HG03575 (cell line): Measurements from ENCODE around the gene MFN2.
"Not testable (repeated sequence)": the region's sequence is repeated elsewhere in the genome, so short reads cannot be mapped to it uniquely, and the experiment has no call there.

Source experiments
- ATAC-seq: cut with Tn5 transposase; IDR thresholded peaks from one replicate; pipeline ENCODE4 v1.9.1; 2021; ENCODE audit not compliant: unreplicated experiment, insufficient number of reproducible peaks, low FRiP score; ENCODE audit errors: extremely low read depth

Gene MFN2

DNA sequence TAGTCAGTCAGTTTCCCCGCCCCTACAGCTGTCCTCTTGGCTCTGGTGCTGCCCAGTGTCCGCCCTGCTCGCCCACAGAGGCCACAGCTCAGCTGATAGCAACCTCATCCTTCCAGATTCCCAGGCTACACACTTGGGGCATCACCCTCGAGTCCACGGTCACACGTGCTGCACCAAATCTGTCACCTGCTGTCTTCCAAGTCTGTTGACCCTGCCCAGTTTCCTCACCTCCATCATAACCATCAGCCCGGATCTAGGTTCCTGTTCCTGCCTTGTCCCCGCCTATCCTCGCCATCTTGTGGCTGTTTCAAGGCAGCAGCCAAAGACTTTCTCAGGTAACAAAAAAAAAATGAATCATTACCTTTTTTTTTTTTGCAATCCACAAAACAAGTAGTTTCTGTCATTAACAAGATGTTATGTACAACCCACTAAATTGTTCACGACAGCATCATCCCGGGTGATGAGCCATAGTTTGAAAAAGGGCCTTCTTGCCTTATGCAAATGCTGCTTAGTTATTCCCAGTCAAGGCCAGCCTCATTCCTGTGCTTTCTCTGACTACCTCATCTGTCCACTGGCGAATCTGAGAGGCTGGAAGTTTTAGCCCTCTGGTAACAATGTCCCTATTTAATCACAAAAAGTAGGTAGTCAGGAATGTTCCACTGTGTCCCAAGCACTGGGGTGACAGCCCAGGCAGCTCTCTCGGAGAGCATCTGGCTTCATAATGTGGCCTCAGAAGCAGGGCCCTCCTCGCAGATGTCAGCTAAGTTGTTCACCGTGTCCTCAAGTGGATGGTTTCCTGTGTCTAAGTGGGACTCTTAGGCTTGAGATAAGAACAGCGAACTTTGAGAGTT is 34.1 kb downstream of the MFN2 start:
- ATAC-seq: no peak

DNA sequence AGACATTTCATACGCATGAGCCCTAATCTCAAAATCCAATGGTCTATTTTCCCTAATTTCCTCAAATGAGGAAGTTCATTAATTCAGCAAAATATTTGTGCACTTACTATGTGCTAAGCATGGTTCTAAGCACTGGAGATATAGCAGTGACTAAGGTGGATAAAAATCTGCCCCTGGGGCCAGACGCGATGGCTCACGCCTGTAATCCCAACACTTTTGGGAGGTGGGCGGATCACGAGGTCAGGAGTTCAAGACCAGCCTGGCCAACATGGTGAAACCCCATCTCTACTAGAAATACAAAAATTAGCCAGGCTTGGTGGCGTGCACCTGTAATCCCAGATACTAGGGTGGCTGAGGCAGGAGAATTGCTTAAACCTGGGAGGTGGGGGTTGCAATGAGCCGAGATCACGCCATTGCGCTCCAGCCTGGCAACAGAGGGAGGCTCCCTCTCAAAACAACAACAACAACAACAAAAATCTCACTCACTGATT is 34.8 kb downstream of the MFN2 start:
- ATAC-seq: no peak

DNA sequence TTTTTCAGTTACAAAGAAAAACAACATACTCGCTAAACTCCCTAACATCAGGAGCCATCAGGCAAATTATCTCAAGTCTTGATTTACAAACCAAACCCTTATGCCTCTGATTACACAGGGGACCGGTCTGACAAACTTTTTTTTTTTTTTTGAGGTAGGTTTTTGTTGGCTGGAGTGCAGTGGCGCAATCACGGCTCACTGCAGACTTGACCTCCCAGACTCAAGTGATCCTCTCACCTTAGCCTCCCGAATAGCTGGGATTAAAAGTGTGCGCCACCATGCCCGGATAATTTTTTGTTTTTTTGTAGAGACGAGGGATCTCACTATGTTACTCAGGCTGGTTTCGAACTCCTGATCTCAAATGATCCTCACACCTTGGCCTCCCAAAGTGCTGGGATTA is 35.3 kb downstream of the MFN2 start:
- ATAC-seq: no peak

DNA sequence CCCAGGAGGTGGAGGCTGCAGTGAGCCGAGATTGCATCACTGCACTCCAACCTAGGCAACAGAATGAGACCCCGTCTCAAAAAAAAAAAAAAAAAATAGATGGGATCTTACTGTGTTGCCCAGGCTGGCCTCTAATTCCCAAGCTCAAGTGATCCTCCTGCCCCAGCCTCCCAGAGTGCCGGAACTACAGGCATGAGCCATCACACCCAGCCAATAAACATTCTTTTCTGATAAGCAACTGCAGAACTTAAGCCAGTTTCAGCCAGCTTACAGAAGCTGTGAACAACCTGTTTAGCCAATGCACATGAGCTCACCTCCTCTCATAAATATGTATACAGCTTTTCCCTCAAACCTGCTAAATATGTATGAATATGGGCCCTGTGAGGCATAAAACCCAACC is 35.9 kb downstream of the MFN2 start:
- ATAC-seq: no peak

DNA sequence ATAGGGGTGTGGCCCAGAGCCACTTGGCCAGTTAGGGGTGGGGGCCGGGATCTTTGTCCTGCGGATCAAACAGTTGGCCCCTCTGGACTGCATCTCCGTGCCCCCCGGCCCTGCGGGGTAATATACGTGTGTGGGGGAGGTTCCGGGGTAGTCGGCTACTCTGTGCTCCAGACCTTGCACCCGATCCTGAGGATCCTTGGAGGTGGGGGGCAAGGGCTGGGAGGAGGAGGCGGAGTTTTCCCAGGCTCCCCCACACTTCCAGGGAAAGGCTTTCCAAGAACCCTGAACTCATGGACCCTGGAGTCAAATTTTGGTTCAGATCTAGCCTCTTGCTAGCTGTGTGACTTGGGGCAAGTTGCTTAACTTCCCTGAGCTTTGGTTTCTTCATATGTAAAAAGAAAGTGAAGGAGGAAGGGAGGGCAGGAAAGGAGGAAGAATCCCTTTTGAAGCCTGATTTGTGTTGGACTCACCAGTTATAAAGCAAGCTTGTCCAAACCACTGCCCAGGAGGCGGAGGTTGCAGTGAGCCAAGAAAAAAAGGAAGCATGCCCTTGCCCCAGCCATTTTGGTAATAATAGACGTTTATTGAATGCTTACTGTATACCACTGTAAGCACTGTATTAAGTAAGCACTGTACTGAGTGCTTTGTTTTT is 39.7 kb downstream of the MFN2 start:
- no peak for ATAC-seq

DNA sequence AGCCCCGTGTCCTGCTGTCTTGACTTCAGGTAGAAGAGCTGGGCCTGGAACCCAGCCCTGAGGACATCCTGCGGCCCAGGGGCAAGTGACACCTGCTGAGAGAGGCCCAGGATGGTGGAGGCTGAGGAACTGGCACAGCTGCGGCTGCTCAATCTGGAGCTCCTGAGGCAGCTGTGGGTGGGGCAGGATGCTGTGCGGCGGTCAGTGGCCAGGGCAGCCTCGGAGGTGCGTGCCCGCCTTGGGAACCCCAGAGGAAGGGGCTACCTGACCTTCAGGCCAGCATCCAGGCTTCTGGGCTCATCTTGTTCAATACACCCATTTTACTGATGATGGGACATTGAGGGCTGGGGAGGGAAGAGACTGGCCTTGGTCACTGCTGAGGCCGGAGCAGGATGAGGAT is 41.4 kb downstream of the MFN2 start:
- ATAC-seq: no peak

DNA sequence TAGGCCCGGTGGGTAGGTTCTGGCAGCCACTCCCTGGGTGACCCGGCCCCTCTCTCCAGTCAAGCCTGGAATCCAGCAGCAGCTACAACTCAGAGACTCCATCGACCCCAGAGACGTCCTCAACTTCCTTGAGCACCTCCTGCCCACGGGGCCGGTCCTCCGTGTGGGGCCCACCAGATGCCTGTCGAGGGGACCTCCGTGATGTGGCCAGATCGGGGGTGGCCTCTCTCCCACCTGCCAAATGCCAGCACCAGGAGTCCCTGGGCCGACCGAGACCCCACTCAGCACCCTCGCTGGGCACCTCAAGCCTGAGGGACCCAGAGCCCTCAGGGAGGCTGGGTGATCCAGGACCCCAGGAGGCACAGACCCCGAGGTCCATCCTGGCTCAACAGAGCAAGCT is 41.8 kb downstream of the MFN2 start:
- ATAC-seq: no peak

DNA sequence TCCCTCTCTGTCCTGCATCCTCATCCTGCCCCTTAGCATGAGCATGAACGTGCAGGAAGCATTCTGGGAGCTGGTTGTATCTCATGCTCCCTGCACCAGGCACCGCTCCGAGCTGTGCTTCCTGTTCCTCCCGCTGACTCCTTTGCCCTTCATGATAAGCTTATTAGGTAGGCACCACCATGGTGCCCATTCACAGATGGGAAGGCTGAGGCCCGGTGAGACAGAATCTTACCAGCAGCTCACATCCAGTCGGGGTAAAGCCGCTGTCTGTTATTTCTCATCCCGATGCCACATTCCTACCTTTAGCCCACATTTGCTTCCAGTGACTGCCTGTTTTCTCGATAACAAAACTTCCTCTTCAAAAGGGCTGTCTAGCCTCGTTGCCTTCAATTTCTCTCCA is 46.3 kb downstream of the MFN2 start:
- ATAC-seq: no peak

DNA sequence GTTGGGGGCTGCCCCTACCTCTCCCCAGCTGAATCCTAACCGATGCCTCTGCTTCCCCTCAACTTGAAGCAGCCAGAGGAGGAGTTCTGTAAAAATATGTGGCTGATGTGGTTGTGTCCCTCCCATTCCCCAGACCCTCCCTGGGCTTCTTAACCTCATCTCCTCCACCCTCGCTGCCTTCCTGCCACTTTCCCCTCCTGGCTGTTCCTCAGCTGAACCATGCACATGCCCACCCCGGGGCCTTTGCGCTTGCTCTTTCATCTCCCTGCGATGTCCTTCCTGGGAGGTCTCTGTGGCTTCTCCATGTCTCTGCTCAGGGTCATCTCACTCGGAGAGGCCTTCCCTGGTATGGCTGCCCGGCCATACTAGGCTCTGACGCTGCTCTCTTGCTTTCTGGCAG is 48.0 kb downstream of the MFN2 start:
- no peak for ATAC-seq

DNA sequence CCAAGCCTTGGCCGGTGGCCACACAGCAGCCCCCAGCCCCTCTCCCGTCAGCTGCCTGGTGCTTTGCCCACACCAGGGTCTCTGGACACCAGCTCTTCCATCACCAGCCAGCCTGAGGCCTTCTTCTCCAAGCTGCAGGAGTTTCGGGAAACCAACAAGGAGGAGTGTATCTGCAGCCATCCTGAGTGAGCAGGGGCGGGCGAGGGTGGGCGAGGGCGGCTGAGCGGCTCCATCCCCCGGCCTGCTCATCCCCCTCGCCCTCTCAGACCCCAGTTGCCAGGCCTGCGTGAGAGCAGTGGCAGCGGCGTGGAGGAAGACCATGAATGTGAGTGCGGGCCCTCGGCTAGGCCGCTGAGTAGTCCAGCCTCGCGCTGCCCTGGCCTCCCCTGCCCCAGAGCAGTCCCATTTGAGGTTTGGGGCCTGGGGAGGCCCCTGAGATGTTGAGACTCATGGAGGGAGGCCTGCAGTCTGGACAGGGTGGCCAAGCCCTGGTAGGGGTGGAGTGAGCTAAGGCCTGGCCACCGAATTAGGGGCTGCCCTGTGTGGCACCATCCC is 48.8 kb downstream of the MFN2 start:
- no peak for ATAC-seq

DNA sequence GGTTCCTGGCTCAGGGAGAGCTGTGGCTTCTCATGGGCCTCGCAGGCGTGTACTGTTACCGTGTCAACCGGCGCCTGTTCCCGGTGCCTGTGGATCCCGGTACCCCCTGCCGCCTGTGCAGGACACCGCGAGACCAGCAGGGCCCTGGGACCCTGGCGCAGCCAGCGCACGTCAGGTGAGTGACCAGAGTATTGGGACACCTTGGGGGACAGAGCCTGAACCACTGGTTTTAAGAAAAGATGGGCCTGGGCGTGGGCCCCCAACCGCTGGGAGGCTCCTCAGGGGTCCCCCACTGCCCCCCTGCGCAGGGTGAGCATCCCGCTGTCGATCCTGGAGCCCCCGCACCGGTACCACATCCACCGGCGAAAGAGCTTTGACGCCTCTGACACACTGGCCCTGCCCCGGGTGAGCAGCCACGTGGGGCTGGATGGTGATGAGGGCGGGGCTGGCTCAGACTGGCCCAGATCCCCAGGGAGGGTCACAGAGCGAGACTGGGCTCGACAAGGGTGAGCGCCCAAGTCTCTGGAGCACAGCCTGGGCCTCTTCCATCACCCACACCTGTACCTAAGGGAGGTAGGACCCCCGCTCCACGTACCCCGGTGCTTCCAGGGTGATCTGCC is 49.6 kb downstream of the MFN2 start:
- no peak for ATAC-seq

DNA sequence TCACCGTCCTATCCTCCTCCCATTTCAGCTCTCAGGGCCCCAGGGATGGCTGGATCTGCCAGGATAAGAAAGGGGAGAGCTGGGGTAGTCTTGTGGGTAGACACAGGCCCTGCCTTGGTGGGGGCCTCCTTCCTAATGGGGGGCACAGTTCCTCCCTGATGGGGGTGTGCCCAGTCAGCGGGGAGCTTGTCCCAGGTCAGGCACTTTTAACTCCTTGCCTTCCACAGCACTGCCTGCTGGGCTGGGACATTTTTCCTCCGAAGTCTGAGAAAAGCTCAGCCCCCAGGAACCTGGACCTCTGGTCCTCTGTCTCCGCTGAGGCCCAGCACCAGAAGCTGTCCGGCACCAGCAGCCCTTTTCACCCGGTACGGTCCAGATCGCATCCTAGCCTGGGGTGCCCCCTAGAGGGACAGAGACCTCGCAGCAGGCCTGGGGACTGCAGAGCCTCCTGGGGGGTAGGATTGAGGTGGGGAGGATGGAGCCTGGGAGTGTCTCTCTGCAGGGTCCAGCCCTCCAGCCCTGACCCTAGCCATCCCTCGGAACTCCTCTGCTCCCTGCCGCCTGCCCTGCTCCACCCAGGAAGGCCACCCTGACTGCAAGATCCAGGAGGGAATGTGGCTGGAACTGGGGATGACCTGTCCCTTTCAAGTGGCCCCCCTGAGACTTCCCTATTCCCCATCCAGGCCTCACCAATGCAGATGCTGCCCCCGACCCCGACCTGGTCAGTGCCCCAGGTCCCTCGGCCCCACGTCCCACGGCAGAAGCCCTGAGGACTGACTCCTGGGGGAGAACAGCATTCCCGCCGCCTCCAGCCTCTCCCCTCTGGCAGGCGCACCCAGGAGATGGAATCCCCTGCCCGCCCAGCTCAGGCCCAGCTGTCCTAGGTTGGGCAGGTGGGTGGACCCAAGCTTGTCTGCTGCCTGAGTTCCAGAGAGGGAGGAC is 51.1 kb downstream of the MFN2 start:
- ATAC-seq: no peak

DNA sequence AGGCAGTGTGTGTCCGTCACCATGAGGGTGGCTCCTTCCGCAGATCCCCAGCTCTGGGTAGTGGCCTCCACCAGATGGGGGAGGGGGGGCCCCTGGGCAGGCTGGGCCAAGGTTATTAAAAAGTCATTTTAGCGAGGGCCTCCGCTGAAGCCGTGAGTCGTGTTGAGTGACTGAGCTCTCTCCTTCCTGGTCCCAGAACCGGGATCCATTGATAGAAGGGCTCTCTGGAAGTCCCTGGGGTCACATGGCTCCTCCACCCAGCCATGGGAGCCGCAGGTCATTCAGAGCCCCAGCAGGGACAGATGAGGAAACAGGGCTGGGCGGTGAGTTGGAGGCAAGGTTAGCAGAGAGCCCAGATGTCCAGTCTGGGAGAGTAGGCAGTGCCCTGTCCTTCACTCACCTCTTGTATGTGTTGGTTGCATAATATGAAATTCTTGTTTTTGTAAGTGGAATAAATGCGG is 51.9 kb downstream of the MFN2 start:
- no peak for ATAC-seq

DNA sequence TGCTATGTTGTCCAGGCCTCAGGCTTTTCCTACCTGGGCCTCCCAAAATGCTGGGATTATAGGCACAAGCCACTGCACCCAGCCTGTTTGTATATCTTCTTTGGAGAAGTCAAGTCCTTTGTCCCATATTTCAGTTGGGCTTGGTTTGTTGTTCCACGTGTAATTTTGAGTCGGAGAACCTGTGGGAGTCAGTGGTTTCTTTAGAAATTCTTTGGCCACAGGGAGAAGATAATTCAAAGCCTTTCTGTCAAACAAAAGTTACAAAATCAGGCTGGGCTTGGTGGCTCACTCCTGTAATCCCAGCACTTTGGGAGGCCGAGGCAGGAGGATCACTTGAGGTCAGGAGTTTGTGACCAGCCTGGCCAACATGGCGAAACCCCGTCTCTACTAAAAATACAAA is 53.2 kb downstream of the MFN2 start:
- not testable (repeated sequence) for ATAC-seq

DNA sequence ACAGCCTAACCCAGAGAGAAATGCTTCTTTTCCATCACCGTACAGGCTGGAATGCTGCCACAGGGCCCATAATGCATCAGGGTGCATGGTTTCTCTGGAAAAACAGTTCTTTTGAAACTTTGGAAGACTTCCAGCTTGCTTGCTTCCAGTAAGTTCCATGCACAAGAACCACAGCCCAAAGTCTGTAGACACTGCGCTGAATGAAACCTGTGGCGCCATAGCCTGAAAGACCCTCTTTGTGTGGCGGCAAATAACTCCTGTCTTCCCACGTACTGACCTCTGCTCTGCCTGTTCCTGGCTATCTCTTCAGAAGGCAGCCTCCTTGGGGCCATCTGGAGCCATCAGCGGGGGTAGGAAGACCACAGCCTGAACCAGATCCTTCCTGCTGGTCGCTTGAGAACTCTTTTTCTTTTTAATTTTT is 54.1 kb downstream of the MFN2 start:
- ATAC-seq: no peak

DNA sequence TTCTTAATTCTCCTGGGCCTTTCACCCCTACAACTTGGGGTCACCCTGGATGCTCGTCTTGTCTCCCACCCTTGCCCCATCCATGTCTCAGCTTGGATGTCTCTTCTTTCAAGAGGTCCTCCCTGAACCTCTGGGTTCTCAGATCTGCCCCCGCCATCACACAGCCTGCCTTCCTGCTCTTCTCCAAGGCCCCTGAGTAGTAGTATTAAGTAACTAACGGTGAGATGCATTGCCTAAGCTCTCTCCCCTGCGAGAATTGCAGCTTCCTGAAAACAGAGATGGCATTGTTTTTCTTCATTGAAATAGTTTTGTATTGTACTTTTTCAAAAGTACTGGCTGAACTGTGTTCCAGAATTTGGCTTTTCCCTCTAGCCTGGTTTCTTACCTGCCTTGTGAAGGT is 55.1 kb downstream of the MFN2 start:
- ATAC-seq: no peak

DNA sequence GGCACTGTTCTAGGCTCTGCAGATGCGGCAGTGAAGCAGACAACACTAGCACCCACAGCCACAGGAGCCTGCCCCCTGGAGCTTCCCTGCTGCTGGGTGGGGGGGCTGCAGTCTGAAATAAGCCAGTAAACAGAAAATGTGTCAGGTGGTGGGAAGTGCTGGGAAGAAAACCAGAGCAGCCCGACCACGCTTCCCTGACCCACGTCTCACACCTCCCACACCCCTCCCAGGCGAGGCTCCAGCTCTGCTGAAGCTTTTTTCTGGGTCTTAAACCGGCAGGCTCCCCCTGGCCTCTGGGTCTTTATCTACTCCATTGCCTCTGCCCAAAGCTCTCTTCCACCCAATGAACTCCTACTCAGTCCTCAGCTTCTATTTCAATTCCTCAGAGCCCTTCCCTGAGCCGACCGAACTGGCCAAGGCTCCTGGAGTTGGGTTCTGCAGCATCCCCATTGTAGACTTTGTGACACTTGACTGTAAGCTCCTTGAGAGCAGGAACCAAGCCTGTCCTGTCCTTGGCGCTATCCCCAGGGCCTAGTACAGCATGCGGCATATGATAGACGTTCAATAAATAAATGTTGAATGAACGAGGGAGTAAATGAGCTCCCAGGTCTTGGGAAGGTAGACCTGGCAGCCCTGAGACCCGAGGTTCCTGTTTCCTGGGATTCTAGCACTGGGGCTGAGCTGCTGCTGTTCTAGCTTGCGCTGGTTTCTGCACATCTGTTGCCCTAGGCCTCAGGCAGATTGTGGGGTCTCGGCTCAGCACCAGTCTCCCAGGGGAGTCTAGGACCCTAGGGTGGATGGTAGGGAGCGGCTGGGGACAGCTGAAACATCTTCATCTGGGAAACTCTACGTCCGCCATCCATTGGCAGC is 57.5 kb downstream of the MFN2 start:
- no peak for ATAC-seq
